Stimulated activated CD8-positive, alpha-beta memory T cell treated with anti-CD3 and anti-CD28 coated beads, Interleukin-15, amount 100 ng/mL, for 48 hours (primary cell): ENCODE measurements around the gene TAF4B.
"Not testable (repeated sequence)": the region's sequence is repeated elsewhere in the genome, so short reads cannot be mapped to it uniquely, and the experiment has no call there.

Experiments
- DNase-seq, 2 donors: peaks; one replicate each; pipeline ENCODE4 v3.0.0-alpha.2; 2020; ENCODE audit warnings: low read depth in 2 of 2

TAF4B gene

GRCh38 chr18:26422472-26423162, 196.4 kb downstream of the TAF4B start:
- DNase-seq = no peak

GRCh38 chr18:26424428-26425147, 198.3 kb downstream of the TAF4B start:
- no peak for DNase-seq

GRCh38 chr18:26425148-26425531, 198.9 kb downstream of the TAF4B start:
- no peak for DNase-seq

GRCh38 chr18:26429535-26430226, 203.4 kb downstream of the TAF4B start:
- no peak for DNase-seq

- no peak for DNase-seq
These were observed 206.6 kb downstream of the TAF4B start for GRCh38 chr18:26432651-26433424.

GRCh38 chr18:26434887-26435286, 208.6 kb downstream of the TAF4B start:
- DNase-seq = no peak

- DNase-seq = no peak
These were observed 209.3 kb downstream of the TAF4B start for GRCh38 chr18:26435415-26436095.

GRCh38 chr18:26436176-26437051, 210.2 kb downstream of the TAF4B start:
- DNase-seq = no peak

- DNase-seq = not testable (repeated sequence)
These were observed 211.4 kb downstream of the TAF4B start for GRCh38 chr18:26437634-26438033.

- DNase-seq = no peak
These were observed 212.7 kb downstream of the TAF4B start for GRCh38 chr18:26438980-26439379.

- DNase-seq = no peak
These were observed 213.3 kb downstream of the TAF4B start for GRCh38 chr18:26439537-26439936.

- DNase-seq = no peak
These were observed 214.4 kb downstream of the TAF4B start for GRCh38 chr18:26440644-26441043.
